Lower lobe of right lung (tissue), 2 donors: ENCODE results near the gene PRCD. TPM values are rescaled to one million over a fixed set of nuclear protein-coding genes. Genes with fewer than 3 reads are reported as not detected.

Experiments
- ATAC-seq, 2 donors: fragments of 200-7000 bp; cut with Tn5 transposase; one replicate each; pipeline ENCODE4 v1.9.1; 2020 to 2022; ENCODE audit warnings: mild to moderate bottlenecking in 2 of 2, moderate library complexity in 2 of 2
- DNase-seq: peaks from one replicate; pipeline ENCODE4 v3.0.0-alpha.2; 2020
- H3K27ac ChIP-seq: fragments of 200-600 bp; one replicate; pipeline ENCODE4 v1.8.0; 2022
- H3K27me3 ChIP-seq: fragments of 200-600 bp; one replicate; pipeline ENCODE4 v1.8.0; 2022; ENCODE audit warnings: low read depth
- H3K36me3 ChIP-seq: fragments of 200-600 bp; one replicate; pipeline ENCODE4 v1.8.0; 2022; ENCODE audit warnings: mild to moderate bottlenecking
- H3K4me1 ChIP-seq: fragments of 200-600 bp; one replicate; pipeline ENCODE4 v1.8.0; 2022
- H3K4me3 ChIP-seq: fragments of 200-600 bp; one replicate; pipeline ENCODE4 v1.8.0; 2022; ENCODE audit warnings: mild to moderate bottlenecking
- H3K9me3 ChIP-seq: fragments of 200-600 bp; one replicate; pipeline ENCODE4 v1.8.0; 2022
- CTCF ChIP-seq: fragments of 200-600 bp; IDR thresholded peaks from one replicate; pipeline ENCODE4 v1.8.0; 2022; ENCODE audit warnings: antibody characterized with exemption, mild to moderate bottlenecking
- intact Hi-C: fragments of 100-400 bp; cut with DNase I; formaldehyde crosslinking; loops from one replicate; pipeline ENCODE4 v1.11.0; 2022
- long read RNA-seq: library from polyadenylated mRNA; unstranded; transcript quantifications from one replicate; pipeline ENCODE4 v2.0.0, GENCODE V29; 2021
- total RNA-seq: library from RNA; stranded (reverse); fragmentation: NEBNext Ultra II Directional; extraction: Animal tissue kit (Norgen Biotek cat#: 25700); gene quantifications from one replicate; pipeline ENCODE4 v1.2.1, GENCODE V29; 2021
- donor health status: DM: no; HTN: yes; CAD: no; lungs with severe emphysema.

PRCD gene
- 8.2 TPM for total RNA-seq
- long read RNA-seq, partial matches to known transcripts = 0 of 15 reads
- long read RNA-seq, other reads (novel, unspliced or antisense) = 15 of 15 reads

- peak within 1 kb of the TSS; percentile 73 for H3K27ac ChIP-seq
These were observed at the start of gene PRCD for GRCh38 chr17:76539631-76540271. Gene PRCD, plus strand, starts transcription at chr17:76540044. Its CDS starts 98 bp downstream, at chr17:76540142.

GRCh38 chr17:76490112-76490710 lies 49.6 kb upstream of the PRCD start:
- intact Hi-C loops = no loop called here
- Histone ChIP-seq H3K27me3 (no peaks in the 10 kb centered on the region), H3K4me1 (peaks cover 58% of the 10 kb centered on the region), H3K9me3 (no peaks in the 10 kb centered on the region), H3K27ac (peak overlapping the region; percentile 3), H3K36me3 (peaks cover 6% of the 10 kb centered on the region), H3K4me3 (no peak overlapping the region)
- ATAC-seq = no peak
- DNase-seq = no peak
- no peak for TF ChIP-seq CTCF

More at GRCh38 chr17:76539631-76540271, at the start of gene PRCD:
- Histone ChIP-seq H3K4me1 (peaks cover 79% of the 10 kb centered on the region), H3K9me3 (no peaks in the 10 kb centered on the region), H3K36me3 (no peaks in the 10 kb centered on the region), H3K4me3 (peak within 1 kb of the TSS; percentile 58), H3K27me3 (peaks cover 22% of the 10 kb centered on the region)
- ATAC-seq (no peak), DNase-seq (peak; percentile 43)
- intact Hi-C loops = no loop called here
- no peak for TF ChIP-seq CTCF

- intact Hi-C loops = no loop called here
- TF ChIP-seq CTCF = no peak
- Histone ChIP-seq H3K4me1 (peaks cover 59% of the 10 kb centered on the region), H3K27me3 (no peaks in the 10 kb centered on the region), H3K4me3 (peak overlapping the region; percentile 34), H3K36me3 (peaks cover 6% of the 10 kb centered on the region), H3K9me3 (no peaks in the 10 kb centered on the region), H3K27ac (peak overlapping the region; percentile 90)
- DNase-seq (peak; percentile 61), ATAC-seq (peak; percentile 23 to 28)
These were observed 48.3 kb upstream of the PRCD start for GRCh38 chr17:76491271-76492122.

GRCh38 chr17:76492123-76492988 lies 47.5 kb upstream of the PRCD start:
- no peak for TF ChIP-seq CTCF
- Histone ChIP-seq H3K9me3 (no peaks in the 10 kb centered on the region), H3K36me3 (peaks cover 3% of the 10 kb centered on the region), H3K4me3 (peak overlapping the region; percentile 34), H3K27me3 (no peaks in the 10 kb centered on the region), H3K27ac (peak overlapping the region; percentile 90), H3K4me1 (peaks cover 66% of the 10 kb centered on the region)
- ATAC-seq (peak; percentile 20 to 46), DNase-seq (peak; percentile 67)
- intact Hi-C loops = no loop called here
